Measurements from ENCODE around the gene PCDHGA7.
"Not testable (repeated sequence)": the region's sequence is repeated elsewhere in the genome, so short reads cannot be mapped to it uniquely, and the experiment has no call there.

The PCDHGA7 gene

DNA sequence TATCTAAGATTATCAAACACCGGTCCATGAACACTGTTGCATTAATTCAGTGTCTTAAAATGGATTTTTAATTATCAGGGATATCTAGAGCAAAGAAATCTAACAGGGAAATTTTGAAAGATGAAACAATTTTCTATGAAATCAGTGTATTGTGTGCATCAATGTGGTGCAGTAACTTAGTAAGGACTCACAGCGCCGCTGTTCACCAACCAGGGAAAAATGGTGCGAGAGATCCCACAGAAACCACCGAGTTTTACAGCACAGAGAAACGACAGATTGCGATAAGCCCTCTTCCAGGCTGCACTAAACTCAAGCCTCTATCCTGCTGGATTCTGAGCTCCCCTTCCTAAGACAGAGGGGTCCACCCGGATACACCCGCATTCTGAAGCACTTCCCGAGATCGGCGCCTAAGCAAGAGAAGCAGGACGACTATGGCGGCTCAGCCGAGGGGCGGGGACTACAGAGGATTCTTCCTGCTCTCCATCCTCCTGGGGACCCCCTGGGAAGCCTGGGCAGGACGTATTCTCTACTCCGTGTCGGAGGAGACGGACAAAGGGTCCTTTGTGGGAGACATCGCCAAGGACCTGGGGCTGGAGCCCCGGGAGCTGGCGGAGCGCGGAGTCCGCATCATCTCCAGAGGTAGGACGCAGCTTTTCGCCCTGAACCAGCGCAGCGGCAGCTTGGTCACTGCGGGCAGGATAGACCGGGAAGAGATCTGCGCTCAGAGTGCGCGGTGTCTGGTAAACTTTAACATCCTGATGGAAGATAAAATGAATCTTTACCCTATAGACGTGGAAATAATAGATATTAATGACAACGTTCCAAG, at the start of gene PCDHGA7:
TSS of gene PCDHGA7 (plus strand) at position 274 of the 826 bp plus-strand sequence. CDS start at position 432, 158 bp downstream.
- Histone ChIP-seq H3K9ac (ENCODE audit: low read length) (no peak within 1 kb of the TSS), H3K9me3 (ENCODE audit: low read length) (peaks cover 73% of the 10 kb centered on the region), H3K27me3 (ENCODE audit: control insufficient read depth in 1 of 2, insufficient read depth in 2 of 2, low read length in 2 of 2) (no peaks in the 10 kb centered on the region), H3K4me1 (ENCODE audit: insufficient read depth, low read length) (no peaks in the 10 kb centered on the region), H3K27ac (ENCODE audit: low read depth, low read length) (no peak within 1 kb of the TSS), H3K36me3 (ENCODE audit: insufficient read depth, low read length) (no peaks in the 10 kb centered on the region), H3K4me3 (ENCODE audit: low read depth in 1 of 2, low read length in 2 of 2) (peak within 1 kb of the TSS; percentile 12 to 47)

DNA sequence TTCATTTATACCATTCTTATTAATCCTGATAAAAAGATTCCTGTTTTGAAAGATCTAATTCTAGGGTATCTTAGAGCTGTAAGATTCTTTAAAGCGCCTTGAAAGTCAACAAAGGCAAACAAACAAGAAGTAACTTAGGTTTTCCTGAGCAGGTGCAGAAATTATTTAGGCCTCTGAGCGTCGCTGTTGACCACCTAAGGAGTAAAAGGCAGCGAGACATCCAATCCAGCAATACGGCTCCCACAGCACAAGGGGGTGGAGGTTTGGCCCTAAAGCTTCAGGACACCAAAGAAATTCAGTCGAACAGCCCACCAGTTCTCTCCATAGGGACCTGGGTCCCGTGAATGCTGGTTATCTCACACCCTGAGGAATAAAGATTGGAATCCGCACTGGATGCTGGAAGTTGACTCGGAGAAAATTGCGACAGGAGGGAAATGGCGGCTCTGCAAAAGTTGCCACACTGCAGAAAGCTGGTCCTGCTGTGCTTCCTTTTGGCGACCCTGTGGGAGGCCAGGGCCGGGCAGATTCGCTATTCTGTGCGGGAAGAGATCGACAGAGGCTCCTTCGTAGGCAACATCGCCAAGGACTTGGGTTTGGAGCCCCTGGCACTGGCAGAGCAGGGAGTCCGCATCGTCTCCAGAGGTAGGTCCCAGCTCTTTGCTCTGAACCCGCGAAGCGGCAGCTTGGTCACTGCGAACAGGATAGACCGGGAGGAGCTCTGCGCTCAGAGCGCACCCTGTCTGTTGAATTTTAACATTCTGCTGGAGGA, 43.8 kb upstream of the PCDHGA7 start, which contains the start of gene PCDHGA2:
TSS of gene PCDHGA2 (plus strand) at position 223 of the 769 bp plus-strand sequence.
- Histone ChIP-seq H3K9ac (ENCODE audit: low read length) (no peak within 1 kb of the TSS), H3K9me3 (ENCODE audit: low read length) (peaks cover 59% of the 10 kb centered on the region), H3K4me3 (ENCODE audit: low read depth in 1 of 2, low read length in 2 of 2) (peak within 1 kb of the TSS; percentile 9 to 48), H3K4me1 (ENCODE audit: insufficient read depth, low read length) (no peaks in the 10 kb centered on the region), H3K36me3 (ENCODE audit: insufficient read depth, low read length) (no peaks in the 10 kb centered on the region), H3K27me3 (ENCODE audit: control insufficient read depth in 1 of 2, insufficient read depth in 2 of 2, low read length in 2 of 2) (peaks cover 0 to 6% of the 10 kb centered on the region in 2 donors), H3K27ac (ENCODE audit: low read depth, low read length) (no peak within 1 kb of the TSS)

DNA sequence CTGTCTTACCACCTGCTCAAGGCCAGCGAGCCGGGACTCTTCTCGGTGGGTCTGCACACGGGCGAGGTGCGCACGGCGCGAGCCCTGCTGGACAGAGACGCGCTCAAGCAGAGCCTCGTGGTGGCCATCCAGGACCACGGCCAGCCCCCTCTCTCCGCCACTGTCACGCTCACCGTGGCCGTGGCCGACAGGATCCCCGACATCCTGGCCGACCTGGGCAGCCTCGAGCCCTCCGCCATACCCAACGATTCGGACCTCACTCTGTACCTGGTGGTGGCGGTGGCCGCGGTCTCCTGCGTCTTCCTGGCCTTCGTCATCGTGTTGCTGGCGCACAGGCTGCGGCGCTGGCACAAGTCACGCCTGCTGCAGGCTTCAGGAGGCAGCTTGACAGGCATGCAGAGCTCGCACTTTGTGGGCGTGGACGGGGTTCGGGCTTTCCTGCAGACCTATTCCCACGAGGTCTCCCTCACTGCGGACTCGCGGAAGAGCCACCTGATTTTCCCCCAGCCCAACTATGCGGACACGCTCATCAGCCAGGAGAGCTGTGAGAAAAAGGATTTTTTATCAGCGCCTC, 41.7 kb upstream of the PCDHGA7 start:
- not testable (repeated sequence) for H3K27me3 ChIP-seq (ENCODE audit: control insufficient read depth in 1 of 2, insufficient read depth in 2 of 2, low read length in 2 of 2); H3K36me3 ChIP-seq (ENCODE audit: insufficient read depth, low read length); H3K4me3 ChIP-seq (ENCODE audit: low read depth in 1 of 2, low read length in 2 of 2); H3K4me1 ChIP-seq (ENCODE audit: insufficient read depth, low read length); H3K27ac ChIP-seq (ENCODE audit: low read depth, low read length); H3K9ac ChIP-seq (ENCODE audit: low read length)
- H3K9me3 ChIP-seq (ENCODE audit: low read length): peaks cover 73% of the 10 kb centered on the region

DNA sequence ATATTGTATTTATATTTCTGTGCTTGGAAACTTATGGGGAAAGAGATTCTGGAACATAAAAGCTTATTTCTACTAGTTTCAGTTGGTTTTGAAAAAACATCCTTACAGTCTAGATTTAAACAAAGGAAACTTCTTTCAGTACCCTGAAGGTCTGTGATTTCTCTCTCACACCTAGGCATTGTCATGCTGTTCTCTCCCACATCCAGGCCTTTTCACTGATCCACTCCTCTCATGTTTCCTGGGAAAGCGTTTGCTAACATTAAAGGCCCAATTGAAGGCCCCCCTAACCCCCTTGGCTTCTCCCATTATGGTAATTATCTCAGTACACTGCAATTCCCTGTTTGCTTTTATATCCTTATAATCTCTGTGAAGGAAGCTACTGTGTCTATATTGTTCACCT, 39.8 kb upstream of the PCDHGA7 start:
- Histone ChIP-seq H3K4me3 (ENCODE audit: low read depth in 1 of 2, low read length in 2 of 2) (no peak overlapping the region), H3K36me3 (ENCODE audit: insufficient read depth, low read length) (no peaks in the 10 kb centered on the region), H3K27ac (ENCODE audit: low read depth, low read length) (no peak overlapping the region), H3K9ac (ENCODE audit: low read length) (no peak overlapping the region), H3K9me3 (ENCODE audit: low read length) (peaks cover 69% of the 10 kb centered on the region), H3K4me1 (ENCODE audit: insufficient read depth, low read length) (no peaks in the 10 kb centered on the region), H3K27me3 (ENCODE audit: control insufficient read depth in 1 of 2, insufficient read depth in 2 of 2, low read length in 2 of 2) (peaks cover 0 to 6% of the 10 kb centered on the region in 2 donors)

DNA sequence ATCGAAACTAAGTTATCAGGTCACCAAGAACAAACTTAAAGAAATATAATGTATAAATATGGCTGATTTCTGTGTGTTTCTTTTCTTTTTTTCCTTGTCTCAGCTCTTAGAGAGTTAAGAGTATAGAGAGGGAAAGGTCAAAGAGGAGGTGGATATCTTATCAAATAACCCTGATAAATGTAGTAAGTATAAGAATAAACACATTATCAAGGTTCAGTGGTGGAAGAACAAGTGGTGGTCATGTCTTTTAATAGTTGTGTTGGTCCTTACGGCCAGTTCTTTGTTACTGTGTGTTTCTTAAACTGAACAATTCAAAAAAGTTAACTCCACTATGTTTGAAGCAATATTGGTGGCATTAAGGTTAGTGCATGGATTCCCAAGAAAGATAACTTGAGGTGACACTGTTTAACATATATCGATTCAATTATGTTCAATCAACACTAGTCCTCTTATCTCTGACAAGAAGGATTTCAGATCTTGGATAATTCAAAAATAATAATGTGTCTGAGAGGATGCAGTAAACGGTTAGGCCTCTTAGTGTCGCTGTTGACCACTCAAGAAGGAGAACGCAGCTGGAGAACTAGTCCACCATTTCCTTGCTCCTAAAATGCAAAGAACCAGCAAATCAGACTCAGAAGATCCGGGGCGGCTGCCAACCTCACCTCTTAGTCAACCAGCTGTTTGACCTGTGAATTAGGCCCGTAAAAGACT, 39.1 kb upstream of the PCDHGA7 start, which contains the start of gene PCDHGA3:
TSS of gene PCDHGA3 (plus strand) at position 588 of the 711 bp plus-strand sequence. CDS start 205 bp downstream, outside the sequence.
- Histone ChIP-seq H3K4me1 (ENCODE audit: insufficient read depth, low read length) (no peaks in the 10 kb centered on the region), H3K4me3 (ENCODE audit: low read depth in 1 of 2, low read length in 2 of 2) (peak within 1 kb of the TSS in 1 of 2 donors; percentile 19), H3K9ac (ENCODE audit: low read length) (no peak within 1 kb of the TSS), H3K27me3 (ENCODE audit: control insufficient read depth in 1 of 2, insufficient read depth in 2 of 2, low read length in 2 of 2) (peaks cover 0 to 6% of the 10 kb centered on the region in 2 donors), H3K27ac (ENCODE audit: low read depth, low read length) (no peak within 1 kb of the TSS), H3K36me3 (ENCODE audit: insufficient read depth, low read length) (no peaks in the 10 kb centered on the region), H3K9me3 (ENCODE audit: low read length) (peaks cover 64% of the 10 kb centered on the region)

DNA sequence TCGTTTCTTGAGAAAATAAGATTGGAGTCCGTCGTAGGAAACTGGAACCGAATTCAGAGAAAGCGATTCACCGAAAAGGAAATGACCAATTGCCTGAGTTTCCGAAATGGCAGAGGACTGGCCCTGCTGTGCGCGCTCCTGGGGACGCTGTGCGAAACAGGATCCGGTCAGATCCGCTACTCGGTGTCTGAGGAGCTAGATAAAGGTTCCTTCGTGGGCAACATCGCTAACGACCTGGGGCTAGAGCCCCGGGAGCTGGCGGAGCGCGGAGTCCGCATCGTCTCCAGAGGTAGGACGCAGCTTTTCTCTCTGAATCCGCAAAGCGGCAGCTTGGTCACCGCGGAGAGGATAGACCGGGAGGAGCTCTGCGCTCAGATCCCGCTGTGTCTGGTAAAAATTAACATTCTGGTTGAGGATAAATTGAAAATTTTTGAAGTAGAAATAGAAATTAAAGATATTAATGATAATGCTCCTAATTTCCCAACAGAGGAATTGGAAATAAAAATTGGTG, 38.5 kb upstream of the PCDHGA7 start:
- Histone ChIP-seq H3K36me3 (ENCODE audit: insufficient read depth, low read length) (no peaks in the 10 kb centered on the region), H3K9ac (ENCODE audit: low read length) (no peak overlapping the region), H3K27ac (ENCODE audit: low read depth, low read length) (no peak overlapping the region), H3K27me3 (ENCODE audit: control insufficient read depth in 1 of 2, insufficient read depth in 2 of 2, low read length in 2 of 2) (peaks cover 0 to 2% of the 10 kb centered on the region in 2 donors), H3K4me1 (ENCODE audit: insufficient read depth, low read length) (no peaks in the 10 kb centered on the region), H3K9me3 (ENCODE audit: low read length) (peaks cover 64% of the 10 kb centered on the region), H3K4me3 (ENCODE audit: low read depth in 1 of 2, low read length in 2 of 2) (peak overlapping the region in 1 of 2 donors; percentile 19)

DNA sequence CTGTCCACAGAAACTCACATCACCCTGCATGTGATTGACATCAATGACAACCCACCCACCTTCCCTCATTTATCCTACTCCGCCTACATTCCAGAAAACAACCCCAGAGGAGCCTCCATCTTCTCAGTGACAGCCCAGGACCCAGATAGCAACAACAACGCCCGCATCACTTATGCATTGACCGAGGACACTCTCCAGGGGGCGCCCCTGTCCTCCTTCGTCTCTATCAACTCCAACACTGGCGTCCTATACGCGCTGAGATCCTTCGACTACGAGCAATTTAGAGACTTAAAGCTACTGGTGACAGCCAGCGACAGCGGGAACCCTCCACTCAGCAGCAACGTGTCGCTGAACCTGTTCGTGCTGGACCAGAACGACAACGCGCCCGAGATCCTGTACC, 37.2 kb upstream of the PCDHGA7 start:
- H3K27ac ChIP-seq (ENCODE audit: low read depth, low read length): no peak overlapping the region
- H3K36me3 ChIP-seq (ENCODE audit: insufficient read depth, low read length): no peaks in the 10 kb centered on the region
- no peaks in the 10 kb centered on the region for H3K27me3 ChIP-seq (ENCODE audit: control insufficient read depth in 1 of 2, insufficient read depth in 2 of 2, low read length in 2 of 2)
- no peaks in the 10 kb centered on the region for H3K4me1 ChIP-seq (ENCODE audit: insufficient read depth, low read length)
- peaks cover 60% of the 10 kb centered on the region for H3K9me3 ChIP-seq (ENCODE audit: low read length)
- no peak overlapping the region for H3K9ac ChIP-seq (ENCODE audit: low read length)
- peak overlapping the region in 1 of 2 donors; percentile 11 for H3K4me3 ChIP-seq (ENCODE audit: low read depth in 1 of 2, low read length in 2 of 2)

DNA sequence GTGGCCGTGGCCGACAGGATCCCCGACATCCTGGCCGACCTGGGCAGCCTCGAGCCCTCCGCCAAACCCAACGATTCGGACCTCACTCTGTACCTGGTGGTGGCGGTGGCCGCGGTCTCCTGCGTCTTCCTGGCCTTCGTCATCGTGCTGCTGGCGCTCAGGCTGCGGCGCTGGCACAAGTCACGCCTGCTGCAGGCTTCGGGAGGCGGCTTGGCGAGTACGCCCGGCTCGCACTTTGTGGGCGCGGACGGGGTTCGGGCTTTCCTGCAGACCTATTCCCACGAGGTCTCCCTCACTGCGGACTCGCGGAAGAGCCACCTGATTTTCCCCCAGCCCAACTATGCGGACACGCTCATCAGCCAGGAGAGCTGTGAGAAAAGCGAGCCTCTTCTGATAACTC, 36.5 kb upstream of the PCDHGA7 start:
- H3K27me3 ChIP-seq (ENCODE audit: control insufficient read depth in 1 of 2, insufficient read depth in 2 of 2, low read length in 2 of 2); H3K4me1 ChIP-seq (ENCODE audit: insufficient read depth, low read length); H3K4me3 ChIP-seq (ENCODE audit: low read depth in 1 of 2, low read length in 2 of 2); H3K9ac ChIP-seq (ENCODE audit: low read length); H3K27ac ChIP-seq (ENCODE audit: low read depth, low read length); H3K36me3 ChIP-seq (ENCODE audit: insufficient read depth, low read length): not testable (repeated sequence)
- H3K9me3 ChIP-seq (ENCODE audit: low read length): peaks cover 63% of the 10 kb centered on the region

DNA sequence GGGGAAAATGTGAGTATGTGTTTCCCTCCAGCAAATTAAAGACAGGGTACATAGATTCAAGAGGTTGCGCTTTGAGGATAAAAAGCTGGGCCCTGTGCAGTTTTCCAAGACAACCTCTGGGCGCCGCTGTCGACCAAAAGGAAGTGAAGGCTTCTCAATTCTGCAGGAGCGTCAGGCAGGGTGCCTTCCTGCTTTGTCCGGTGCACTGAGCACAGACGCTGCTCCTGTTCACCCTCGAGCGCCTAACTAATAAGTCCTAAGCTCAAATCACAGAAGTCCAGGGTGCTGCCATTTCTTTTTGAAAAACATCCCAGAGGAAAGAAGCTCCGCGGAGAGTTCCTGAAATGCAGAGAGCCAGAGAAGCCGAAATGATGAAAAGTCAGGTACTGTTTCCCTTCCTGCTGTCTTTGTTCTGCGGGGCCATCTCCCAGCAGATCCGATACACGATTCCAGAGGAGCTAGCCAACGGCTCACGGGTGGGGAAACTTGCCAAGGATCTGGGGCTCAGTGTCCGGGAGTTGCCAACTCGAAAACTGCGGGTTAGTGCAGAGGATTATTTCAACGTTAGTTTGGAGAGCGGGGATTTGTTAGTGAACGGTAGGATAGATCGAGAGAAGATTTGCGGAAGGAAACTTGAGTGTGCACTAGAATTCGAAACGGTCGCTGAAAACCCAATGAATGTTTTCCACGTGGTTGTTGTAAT, 32.5 kb upstream of the PCDHGA7 start, which contains the start of gene PCDHGB1:
TSS of gene PCDHGB1 (plus strand) at position 183 of the 703 bp plus-strand sequence. CDS start at position 345, 162 bp downstream.
- peaks cover 44% of the 10 kb centered on the region for H3K9me3 ChIP-seq (ENCODE audit: low read length)
- H3K9ac ChIP-seq (ENCODE audit: low read length): no peak within 1 kb of the TSS
- peak within 1 kb of the TSS; percentile 4 to 42 for H3K4me3 ChIP-seq (ENCODE audit: low read depth in 1 of 2, low read length in 2 of 2)
- H3K27ac ChIP-seq (ENCODE audit: low read depth, low read length): no peak within 1 kb of the TSS
- no peaks in the 10 kb centered on the region for H3K36me3 ChIP-seq (ENCODE audit: insufficient read depth, low read length)
- no peaks in the 10 kb centered on the region for H3K27me3 ChIP-seq (ENCODE audit: control insufficient read depth in 1 of 2, insufficient read depth in 2 of 2, low read length in 2 of 2)
- H3K4me1 ChIP-seq (ENCODE audit: insufficient read depth, low read length): no peaks in the 10 kb centered on the region

DNA sequence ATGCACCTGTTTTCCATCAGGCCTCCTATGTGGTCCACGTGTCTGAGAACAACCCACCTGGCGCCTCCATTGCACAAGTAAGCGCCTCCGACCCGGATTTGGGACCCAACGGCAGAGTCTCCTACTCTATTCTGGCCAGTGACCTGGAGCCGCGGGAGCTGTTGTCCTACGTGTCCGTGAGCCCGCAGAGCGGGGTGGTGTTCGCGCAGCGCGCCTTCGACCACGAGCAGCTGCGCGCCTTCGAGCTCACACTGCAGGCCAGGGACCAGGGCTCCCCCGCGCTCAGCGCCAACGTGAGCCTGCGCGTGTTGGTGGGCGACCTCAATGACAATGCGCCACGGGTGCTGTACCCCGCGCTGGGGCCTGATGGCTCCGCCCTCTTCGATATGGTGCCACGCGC, 31.0 kb upstream of the PCDHGA7 start:
- Histone ChIP-seq H3K4me3 (ENCODE audit: low read depth in 1 of 2, low read length in 2 of 2) (peak overlapping the region in 1 of 2 donors; percentile 42), H3K36me3 (ENCODE audit: insufficient read depth, low read length) (no peaks in the 10 kb centered on the region), H3K27me3 (ENCODE audit: control insufficient read depth in 1 of 2, insufficient read depth in 2 of 2, low read length in 2 of 2) (no peaks in the 10 kb centered on the region), H3K9ac (ENCODE audit: low read length) (no peak overlapping the region), H3K9me3 (ENCODE audit: low read length) (peaks cover 55% of the 10 kb centered on the region), H3K27ac (ENCODE audit: low read depth, low read length) (no peak overlapping the region), H3K4me1 (ENCODE audit: insufficient read depth, low read length) (no peaks in the 10 kb centered on the region)

Data from muscle layer of colon (tissue), 2 donors.